ENCODE results near the gene AGO4. TPM values are rescaled to one million over a fixed set of nuclear protein-coding genes. Genes with fewer than 3 reads are reported as not detected.

Gene AGO4
- total and polyA plus RNA-seq, 2 donors (not counting 1 experiment from before 2014, with no cell fraction given), result 7.8 to 22.6 TPM

GRCh38 chr1:35763201-35763600, 44.6 kb upstream of the AGO4 start:
- Histone ChIP-seq H3K36me3 (replicated peaks in 1 of 2; ENCODE audit: control extremely low read depth in 1 of 2, control insufficient read depth in 1 of 2, extremely low read depth in 1 of 2, insufficient read depth in 2 of 2, low read length in 1 of 2) (no peaks in the 10 kb centered on the region), H4K20me1 (ENCODE audit: control insufficient read depth, insufficient read depth, low read length, poor library complexity, severe bottlenecking) (no peaks in the 10 kb centered on the region), H2AFZ (ENCODE audit: insufficient read depth, low read depth, low read length, poor library complexity, severe bottlenecking) (peak overlapping the region; percentile 31), H3K79me2 (ENCODE audit: control insufficient read depth, insufficient read depth, low read length) (no peaks in the 10 kb centered on the region), H3K4me1 (ENCODE audit: control insufficient read depth in 2 of 2, insufficient read depth in 2 of 2, low read length in 2 of 2) (no peaks in the 10 kb centered on the region), H3K9ac (ENCODE audit: low read length) (no peak overlapping the region), H3K4me2 (replicated peaks; ENCODE audit: low read depth, low read length, poor library complexity, severe bottlenecking) (no peak overlapping the region), H3K4me3 (ENCODE audit: control extremely low read depth in 1 of 5, extremely low read depth in 1 of 5, insufficient read depth in 1 of 5, low read depth in 2 of 5, low read length in 4 of 5) (no peak overlapping the region), H3K27ac (ENCODE audit: low read length in 2 of 2) (no peak overlapping the region), H3K27me3 (replicated peaks in 1 of 4; ENCODE audit: control extremely low read depth in 1 of 4, control insufficient read depth in 3 of 4, insufficient read depth in 4 of 4, low read length in 3 of 4) (no peaks in the 10 kb centered on the region), H3K9me3 (ENCODE audit: control extremely low read depth in 1 of 3, control insufficient read depth in 2 of 3, insufficient read depth in 1 of 3, low read length in 2 of 3) (no peaks in the 10 kb centered on the region)
- ChIA-PET POLR2A (no interaction called here), CTCF (no interaction called here)
- TF ChIP-seq EZH2 (IDR thresholded peaks at IDR 0.05; ENCODE audit: borderline replicate concordance, insufficient read depth, low read depth, low read length, poor library complexity, severe bottlenecking) (no peak), CTCF (IDR thresholded peaks at IDR 0.05) (no peak)
- Mint-ChIP-seq H3K27ac (no peak overlapping the region), H3K27me3 (no peaks in the 10 kb centered on the region), H3K4me1 (peaks cover 2% of the 10 kb centered on the region), H3K9me3 (ENCODE audit: insufficient read depth) (no peaks in the 10 kb centered on the region), H3K4me3 (no peak overlapping the region)
- no peak for ATAC-seq (ENCODE audit: low read depth)
- no peak for DNase-seq
- intact Hi-C loops (cut with micrococcal nuclease), result no loop called here

GRCh38 chr1:35764283-35764682, 43.5 kb upstream of the AGO4 start:
- H3K4me3 Mint-ChIP-seq, result no peak overlapping the region
- Histone ChIP-seq H3K27me3 (replicated peaks in 1 of 4; ENCODE audit: control extremely low read depth in 1 of 4, control insufficient read depth in 3 of 4, insufficient read depth in 4 of 4, low read length in 3 of 4) (no peaks in the 10 kb centered on the region), H3K4me2 (replicated peaks; ENCODE audit: low read depth, low read length, poor library complexity, severe bottlenecking) (no peak overlapping the region), H3K4me3 (ENCODE audit: control extremely low read depth in 1 of 5, extremely low read depth in 1 of 5, insufficient read depth in 1 of 5, low read depth in 2 of 5, low read length in 4 of 5) (no peak overlapping the region), H3K36me3 (replicated peaks in 1 of 2; ENCODE audit: control extremely low read depth in 1 of 2, control insufficient read depth in 1 of 2, extremely low read depth in 1 of 2, insufficient read depth in 2 of 2, low read length in 1 of 2) (no peaks in the 10 kb centered on the region), H3K9ac (ENCODE audit: low read length) (no peak overlapping the region), H2AFZ (ENCODE audit: insufficient read depth, low read depth, low read length, poor library complexity, severe bottlenecking) (no peak overlapping the region), H3K79me2 (ENCODE audit: control insufficient read depth, insufficient read depth, low read length) (no peaks in the 10 kb centered on the region), H3K27ac (ENCODE audit: low read length in 2 of 2) (no peak overlapping the region), H3K9me3 (ENCODE audit: control extremely low read depth in 1 of 3, control insufficient read depth in 2 of 3, insufficient read depth in 1 of 3, low read length in 2 of 3) (no peaks in the 10 kb centered on the region), H3K4me1 (ENCODE audit: control insufficient read depth in 2 of 2, insufficient read depth in 2 of 2, low read length in 2 of 2) (peaks cover 0 to 9% of the 10 kb centered on the region in 2 donors), H4K20me1 (ENCODE audit: control insufficient read depth, insufficient read depth, low read length, poor library complexity, severe bottlenecking) (no peaks in the 10 kb centered on the region)
- no peak for DNase-seq
- no CpG with 5 or more reads among the region's 3 CpGs for WGBS (ENCODE audit: insufficient coverage)
- no peak for ATAC-seq (ENCODE audit: low read depth)
- ChIA-PET CTCF (interaction anchor here (1.1 to 1.3 kb wide), 2 partner anchors 9 to 36 kb away, joined by 3 to 7 read pairs; no protein-coding TSS in a partner anchor), POLR2A (no interaction called here)
- H3K27me3 Mint-ChIP-seq, result no peaks in the 10 kb centered on the region
- TF ChIP-seq EZH2 (IDR thresholded peaks at IDR 0.05; ENCODE audit: borderline replicate concordance, insufficient read depth, low read depth, low read length, poor library complexity, severe bottlenecking) (no peak), CTCF (IDR thresholded peaks at IDR 0.05) (no peak)
- no peaks in the 10 kb centered on the region for H3K9me3 Mint-ChIP-seq (ENCODE audit: insufficient read depth)
- no peak overlapping the region for H3K27ac Mint-ChIP-seq
- peaks cover 4% of the 10 kb centered on the region for H3K4me1 Mint-ChIP-seq
- intact Hi-C loops (cut with micrococcal nuclease), result no loop called here
